Tibial nerve (tissue), 4 donors: ENCODE data around the gene APBA1. TPM values are rescaled to one million over a fixed set of nuclear protein-coding genes. Genes with fewer than 3 reads are reported as not detected.

Experiments used
- DNase-seq, 2 donors: peaks; one replicate each; pipeline ENCODE4 v3.0.0-alpha.2; 2019; ENCODE audit warnings: low spot score in 2 of 2
- H3K27ac ChIP-seq, 4 donors: fragments of 200-600 bp; sonication (generic) in 3 of 4; one replicate each; pipeline ENCODE4 v1.5.1; 2017 to 2019; ENCODE audit warnings: mild to moderate bottlenecking in 1 of 4
- H3K27me3 ChIP-seq, 2 donors: fragments of 200-600 bp; sonication (generic) in 1 of 2; one replicate each; pipeline versions ENCODE4 v1.5.1 to v1.6.0; 2017 to 2019
- H3K36me3 ChIP-seq, 3 donors: fragments of 200-600 bp; sonication (generic); one replicate each; pipeline ENCODE4 v1.5.1; 2018 to 2019
- H3K4me1 ChIP-seq, 4 donors: fragments of 200-600 bp; sonication (generic) in 3 of 4; one replicate each; pipeline ENCODE4 v1.5.1; 2017 to 2019
- H3K4me3 ChIP-seq, 4 donors: fragments of 200-600 bp; sonication (generic) in 3 of 4; one replicate each; pipeline ENCODE4 v1.5.1; 2017 to 2019; ENCODE audit warnings: mild to moderate bottlenecking in 1 of 4, moderate library complexity in 1 of 4
- H3K9me3 ChIP-seq, 4 donors: fragments of 200-600 bp; sonication (generic) in 3 of 4; one replicate each; pipeline ENCODE4 v1.5.1; 2017 to 2019
- CTCF ChIP-seq, 5 experiments: fragments of 200-600 bp in 3 of 5; fragments of 450-650 bp in 2 of 5; sonication (generic) in 3 of 5; IDR thresholded peaks; one replicate each; pipeline ENCODE4 v1.5.1; 2016 to 2019; ENCODE audit warnings: antibody characterized with exemption in 5 of 5, mild to moderate bottlenecking in 3 of 5, moderate library complexity in 2 of 5
- EP300 ChIP-seq, 2 donors: sonication (generic); formaldehyde crosslinking; IDR thresholded peaks; one replicate each; pipeline ENCODE4 v1.6.1; 2017; ENCODE audit warnings: antibody characterized with exemption in 2 of 2, mild to moderate bottlenecking in 1 of 2
- POLR2A ChIP-seq, 2 donors: fragments of 450-650 bp; IDR thresholded peaks; one replicate each; pipeline ENCODE4 v1.6.1; 2017; ENCODE audit warnings: antibody characterized with exemption in 2 of 2, mild to moderate bottlenecking in 2 of 2, moderate library complexity in 2 of 2
- WGBS, 2 donors: methylation state at CpG; one replicate each; pipeline ENCODE4 v1.1.5; 2018; 5-methylcytosine and 5-hydroxymethylcytosine counted together
- total RNA-seq, 4 donors: library from RNA; depleted of rRNA; stranded (reverse); fragments of >200 nt; gene quantifications; one replicate each; pipeline ENCODE4 v1.1.0, GENCODE V29; 2016

The APBA1 gene
- total RNA-seq, 4 donors from 2014 or later, result 8.4 to 14.4 (median 9.8) TPM

- Histone ChIP-seq H3K4me3 (no peak overlapping the region), H3K27ac (no peak overlapping the region), H3K27me3 (no peaks in the 10 kb centered on the region), H3K4me1 (no peaks in the 10 kb centered on the region), H3K9me3 (no peaks in the 10 kb centered on the region), H3K36me3 (no peaks in the 10 kb centered on the region)
- TF ChIP-seq EP300 (IDR thresholded peaks at IDR 0.05), result no peak
- TF ChIP-seq CTCF (IDR thresholded peaks at IDR 0.05), result no peak
- TF ChIP-seq POLR2A (IDR thresholded peaks at IDR 0.05), result no peak
- no peak for DNase-seq
- 53 to 69% methylated on average over 2 of the region's 2 CpGs for WGBS, 2 donors
These were observed 188.2 kb downstream of the APBA1 start for GRCh38 chr9:69483886-69484422.

- H3K4me1 ChIP-seq, result no peaks in the 10 kb centered on the region
- no peaks in the 10 kb centered on the region for H3K27me3 ChIP-seq
- no peak overlapping the region for H3K27ac ChIP-seq
- H3K9me3 ChIP-seq, result no peaks in the 10 kb centered on the region
- H3K4me3 ChIP-seq, result no peak overlapping the region
- no peak for DNase-seq
- TF ChIP-seq CTCF (IDR thresholded peaks at IDR 0.05) (no peak), POLR2A (IDR thresholded peaks at IDR 0.05) (no peak)
- 74 to 85% methylated on average over 7 of the region's 7 CpGs for WGBS, 2 donors
- no peaks in the 10 kb centered on the region for H3K36me3 ChIP-seq
These were observed 195.4 kb downstream of the APBA1 start for GRCh38 chr9:69476797-69477196.

GRCh38 chr9:69476016-69476415 lies 196.2 kb downstream of the APBA1 start:
- H3K4me1 ChIP-seq, result peaks cover 0 to 3% (median 0%) of the 10 kb centered on the region in 4 donors
- TF ChIP-seq CTCF (IDR thresholded peaks at IDR 0.05) (no peak), POLR2A (IDR thresholded peaks at IDR 0.05) (no peak), EP300 (IDR thresholded peaks at IDR 0.05) (no peak)
- WGBS, 2 donors, result 48 to 52% methylated on average over 6 of the region's 6 CpGs
- H3K4me3 ChIP-seq, result no peak overlapping the region
- H3K27ac ChIP-seq, result no peak overlapping the region
- no peaks in the 10 kb centered on the region for H3K9me3 ChIP-seq
- DNase-seq, result no peak
- no peaks in the 10 kb centered on the region for H3K36me3 ChIP-seq
- no peaks in the 10 kb centered on the region for H3K27me3 ChIP-seq

GRCh38 chr9:69474821-69475220 lies 197.3 kb downstream of the APBA1 start:
- TF ChIP-seq EP300 (IDR thresholded peaks at IDR 0.05) (no peak), POLR2A (IDR thresholded peaks at IDR 0.05) (no peak), CTCF (IDR thresholded peaks at IDR 0.05) (no peak)
- WGBS, 2 donors, result 86 to 87% methylated on average over 4 of the region's 4 CpGs
- no peak for DNase-seq
- Histone ChIP-seq H3K9me3 (no peaks in the 10 kb centered on the region), H3K27me3 (no peaks in the 10 kb centered on the region), H3K27ac (no peak overlapping the region), H3K4me3 (no peak overlapping the region), H3K4me1 (peaks cover 0 to 11% (median 0%) of the 10 kb centered on the region in 4 donors), H3K36me3 (no peaks in the 10 kb centered on the region)

GRCh38 chr9:69472101-69472620 lies 200.0 kb downstream of the APBA1 start:
- Histone ChIP-seq H3K36me3 (no peaks in the 10 kb centered on the region), H3K4me1 (peaks cover 0 to 12% (median 0%) of the 10 kb centered on the region in 4 donors), H3K27ac (no peak overlapping the region), H3K27me3 (no peaks in the 10 kb centered on the region), H3K4me3 (no peak overlapping the region), H3K9me3 (no peaks in the 10 kb centered on the region)
- TF ChIP-seq POLR2A (IDR thresholded peaks at IDR 0.05), result no peak
- TF ChIP-seq EP300 (IDR thresholded peaks at IDR 0.05), result no peak
- no peak for TF ChIP-seq CTCF (IDR thresholded peaks at IDR 0.05)
- no peak for DNase-seq
- 73 to 86% methylated on average over 2 of the region's 2 CpGs for WGBS, 2 donors
